Right lobe of liver (tissue), 6 donors: ENCODE results near the gene ZNF778. TPM values are rescaled to one million over a fixed set of nuclear protein-coding genes. Genes with fewer than 3 reads are reported as not detected.

ENCODE experiments used
- ATAC-seq, 4 donors: fragments of 200-7000 bp; cut with Tn5 transposase; one replicate each; pipeline ENCODE4 v1.9.1; 2020; ENCODE audit warnings: mild to moderate bottlenecking in 4 of 4, moderate library complexity in 4 of 4
- DNase-seq, 3 donors: peaks; one replicate each; pipeline ENCODE4 v3.0.0-alpha.2; 2020
- H3K27ac ChIP-seq, 3 donors: fragments of 200-600 bp; one replicate each; pipeline ENCODE4 v1.8.0; 2022
- H3K27me3 ChIP-seq, 2 donors: fragments of 200-600 bp; one replicate each; pipeline ENCODE4 v1.8.0; 2022
- H3K36me3 ChIP-seq, 4 donors: fragments of 200-600 bp; sonication (generic) in 1 of 4; one replicate each; pipeline versions ENCODE4 v1.5.1 to v1.8.0; 2017 to 2022; ENCODE audit warnings: control low read depth in 1 of 4
- H3K4me1 ChIP-seq, 4 donors: fragments of 200-600 bp; sonication (generic) in 1 of 4; one replicate each; pipeline versions ENCODE4 v1.5.1 to v1.8.0; 2017 to 2022; ENCODE audit warnings: control low read depth in 1 of 4
- H3K4me3 ChIP-seq, 3 donors: fragments of 200-600 bp; one replicate each; pipeline ENCODE4 v1.8.0; 2022
- H3K9me3 ChIP-seq, 4 donors: fragments of 200-600 bp; sonication (generic) in 1 of 4; one replicate each; pipeline versions ENCODE4 v1.5.1 to v1.8.0; 2017 to 2022; ENCODE audit warnings: control low read depth in 1 of 4
- CTCF ChIP-seq, 4 donors: fragments of 200-600 bp in 3 of 4; fragments of 450-650 bp in 1 of 4; IDR thresholded peaks; one replicate each; pipeline versions ENCODE4 v1.5.1 to v1.8.0; 2016 to 2022; ENCODE audit warnings: antibody characterized with exemption in 4 of 4, mild to moderate bottlenecking in 2 of 4
- POLR2A ChIP-seq: fragments of 450-650 bp; IDR thresholded peaks from one replicate; pipeline ENCODE4 v1.6.1; 2017; ENCODE audit warnings: antibody characterized with exemption, mild to moderate bottlenecking
- WGBS: methylation state at CpG from one replicate; pipeline ENCODE4 v1.1.6; 2018; ENCODE audit warnings: low coverage, low lambda C conversion rate; ENCODE audit not compliant: insufficient coverage; ENCODE audit errors: missing lambda C conversion rate; 5-methylcytosine and 5-hydroxymethylcytosine counted together
- intact Hi-C, 2 donors: fragments of 100-400 bp; cut with DNase I; formaldehyde crosslinking; loops; one replicate each; pipeline versions ENCODE4 v1.11.2 to v1.14.1; 2022
- total RNA-seq, 6 experiments: library from RNA; depleted of rRNA in 2 of 6; stranded (reverse); fragments of >200 nt in 2 of 6; fragmentation: NEBNext Ultra II Directional in 3 of 6; extraction: Animal tissue kit (Norgen Biotek cat#: 25700) in 3 of 6; gene quantifications; one replicate each; pipeline versions ENCODE4 v1.1.0 to v1.2.4, GENCODE V29; 2016 to 2023
- donor health status: DM: no; HTN: yes; CAD: no.
- donor health status: DM: no; HTN: no; CAD: no.
- donor health status: DM: no; HTN: no; CAD: no.
- donor health status: DM: no; HTN: yes; CAD: no.
- donor health status: DM: no; HTN: yes; CAD: no.

Gene ZNF778
- total RNA-seq, 6 experiments from 2014 or later, result 2.3 to 11.2 (median 3.1) TPM

- H3K4me3 ChIP-seq, result no peak overlapping the region
- peaks cover 0 to under 1% (median 0%) of the 10 kb centered on the region in 4 donors for H3K4me1 ChIP-seq
- TF ChIP-seq POLR2A (no peak), CTCF (IDR thresholded peaks at IDR 0.05) (no peak)
- no peaks in the 10 kb centered on the region for H3K9me3 ChIP-seq
- WGBS, result 80% methylated on average over 1 of the region's 19 CpGs
- peak in 1 of 3 donors; percentile 49 for DNase-seq
- H3K27me3 ChIP-seq, result no peaks in the 10 kb centered on the region
- ATAC-seq, result peak in 1 of 4 donors; percentile 8
- peaks cover 0 to 38% (median 13%) of the 10 kb centered on the region in 4 donors for H3K36me3 ChIP-seq
- H3K27ac ChIP-seq, result no peak overlapping the region
- intact Hi-C loops, result no loop called here
Observed at GRCh38 chr16:89268585-89268984, 51.1 kb downstream of the ZNF778 start.

DNA sequence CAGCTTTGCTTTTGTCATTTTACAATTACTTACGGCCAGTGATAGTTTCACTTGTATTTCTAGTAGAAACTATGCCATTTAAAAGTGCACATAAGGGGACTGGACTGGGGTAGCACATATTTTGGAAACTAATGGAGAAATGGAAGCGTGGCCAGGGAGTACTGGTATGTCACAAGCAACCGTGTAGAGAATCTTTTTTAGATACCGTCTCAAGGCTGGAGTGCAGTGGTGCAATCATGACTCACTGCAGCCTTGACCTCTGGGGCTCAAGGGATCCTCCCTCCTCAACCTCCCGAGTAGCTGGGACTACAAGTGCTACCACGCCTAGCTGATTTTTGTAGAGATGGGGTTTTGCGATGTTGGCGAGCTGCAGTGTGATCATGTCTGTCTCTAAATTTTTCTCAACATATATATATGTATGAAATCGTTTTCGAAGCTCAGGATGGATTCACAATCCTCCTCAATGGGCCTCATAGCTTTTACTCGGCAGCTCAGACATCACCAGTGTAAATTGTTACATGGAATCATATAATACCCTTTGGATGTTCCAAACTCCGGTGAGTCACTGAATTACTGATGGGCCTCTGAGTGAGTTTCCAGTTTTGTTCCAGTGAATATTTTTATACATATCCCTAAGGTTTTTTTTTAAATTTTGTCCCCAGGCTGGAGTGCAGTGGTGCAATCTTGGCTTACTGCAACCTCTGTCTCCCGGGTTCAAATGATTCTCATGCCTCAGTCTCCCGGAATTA is 51.7 kb downstream of the ZNF778 start:
- Histone ChIP-seq H3K9me3 (no peaks in the 10 kb centered on the region), H3K27ac (no peak overlapping the region), H3K4me3 (no peak overlapping the region), H3K4me1 (no peaks in the 10 kb centered on the region), H3K27me3 (no peaks in the 10 kb centered on the region), H3K36me3 (peaks cover 0 to 44% (median 16%) of the 10 kb centered on the region in 4 donors)
- WGBS, result 79% methylated on average over 14 of the region's 14 CpGs
- ATAC-seq, result no peak
- intact Hi-C loops, result no loop called here
- TF ChIP-seq CTCF (IDR thresholded peaks at IDR 0.05) (no peak), POLR2A (no peak)
- DNase-seq, result no peak

DNA sequence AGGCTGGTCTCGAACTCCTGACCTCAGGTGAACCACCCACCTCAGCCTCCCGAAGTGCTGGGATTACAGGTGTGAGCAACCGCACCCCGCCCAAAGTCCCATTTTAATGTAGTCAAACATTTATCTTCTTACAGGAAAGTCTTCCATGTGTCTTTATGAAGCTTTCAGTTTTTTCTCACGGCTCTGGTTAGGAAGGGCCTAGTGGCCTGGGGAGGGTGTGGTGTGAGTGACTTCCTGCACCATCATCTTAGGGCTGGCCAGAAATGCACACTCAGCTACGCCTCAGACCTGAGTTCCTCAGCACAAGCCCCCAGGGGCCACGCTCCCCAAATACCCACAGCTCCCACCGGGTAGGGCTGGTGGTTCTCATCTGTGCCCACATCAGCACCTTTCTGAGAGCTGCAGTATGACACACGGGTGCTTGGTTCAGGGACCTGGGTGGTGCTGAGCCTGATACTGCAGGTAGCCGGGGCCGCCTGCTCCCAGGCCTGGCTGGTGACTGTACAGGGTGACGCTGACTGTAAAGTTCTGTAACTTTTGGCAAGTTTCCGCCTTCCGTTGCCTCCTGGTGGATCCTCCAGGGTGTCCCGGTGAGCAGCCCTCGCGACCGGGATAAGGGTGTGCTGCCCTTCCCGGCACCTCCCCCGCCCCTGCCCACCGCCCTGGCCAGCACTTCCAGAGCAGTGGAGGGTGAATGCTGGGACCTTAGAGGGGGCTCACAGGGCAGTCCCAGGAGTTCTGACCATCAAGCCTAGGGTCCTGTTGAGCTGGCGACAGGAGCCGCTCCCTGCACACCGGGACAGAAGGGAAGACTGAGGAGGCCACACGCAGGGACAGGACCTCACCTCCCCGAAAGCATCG is 52.5 kb downstream of the ZNF778 start:
- TF ChIP-seq POLR2A, result no peak
- no peak for TF ChIP-seq CTCF (IDR thresholded peaks at IDR 0.05)
- peaks cover 0 to 50% (median 19%) of the 10 kb centered on the region in 4 donors for H3K36me3 ChIP-seq
- no peaks in the 10 kb centered on the region for H3K9me3 ChIP-seq
- no peaks in the 10 kb centered on the region for H3K4me1 ChIP-seq
- no peak overlapping the region for H3K27ac ChIP-seq
- H3K4me3 ChIP-seq, result no peak overlapping the region
- 94% methylated on average over 6 of the region's 27 CpGs for WGBS
- H3K27me3 ChIP-seq, result no peaks in the 10 kb centered on the region
- ATAC-seq, result no peak
- intact Hi-C loops, result no loop called here
- DNase-seq, result peak in 1 of 3 donors; percentile 45

DNA sequence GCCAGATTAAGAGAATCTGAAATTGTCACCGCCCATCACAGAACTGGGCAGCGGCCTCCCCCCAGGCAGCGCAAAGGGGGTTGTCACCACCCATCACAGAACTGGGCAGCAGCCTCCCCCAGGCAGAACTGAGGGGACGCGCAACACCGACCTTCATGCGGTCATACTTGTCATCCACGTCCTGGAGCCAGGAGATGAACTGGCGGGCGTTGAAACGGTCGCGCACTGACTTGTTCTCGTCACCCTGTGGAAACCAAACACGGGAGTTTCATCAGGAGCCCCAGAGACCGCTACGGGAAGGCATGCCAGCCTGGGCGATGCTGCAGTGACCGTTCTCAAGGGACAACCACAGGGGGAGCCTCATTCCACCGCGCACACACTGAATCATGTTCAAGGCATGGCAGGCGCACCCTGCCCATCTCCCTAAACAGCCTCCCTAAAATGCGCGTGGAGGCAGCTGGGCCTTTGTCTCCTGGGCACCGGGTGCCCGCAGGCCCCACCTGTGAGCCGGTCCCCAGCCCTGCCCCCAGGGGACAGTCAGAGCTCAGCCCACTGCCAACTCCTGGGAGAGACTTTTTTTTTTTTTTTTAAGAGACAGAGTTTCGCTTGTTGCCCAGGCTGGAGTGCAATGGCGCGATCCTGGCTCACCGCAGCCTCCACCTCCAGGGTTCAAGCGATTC is 53.3 kb downstream of the ZNF778 start:
- H3K4me1 ChIP-seq, result no peaks in the 10 kb centered on the region
- H3K27ac ChIP-seq, result no peak overlapping the region
- H3K4me3 ChIP-seq, result no peak overlapping the region
- intact Hi-C loops, result no loop called here
- TF ChIP-seq CTCF (IDR thresholded peaks at IDR 0.05) (no peak), POLR2A (no peak)
- DNase-seq, result peak in 1 of 3 donors; percentile 31
- peaks cover 0 to 50% (median 19%) of the 10 kb centered on the region in 4 donors for H3K36me3 ChIP-seq
- no peak for ATAC-seq
- no peaks in the 10 kb centered on the region for H3K9me3 ChIP-seq
- H3K27me3 ChIP-seq, result no peaks in the 10 kb centered on the region
- WGBS, result 98% methylated on average over 11 of the region's 32 CpGs
